Vagina (tissue), 2 donors: Measurements from ENCODE around the gene BRICD5.

Source experiments
- POLR2A ChIP-seq, 2 donors: fragments of 450-650 bp; IDR thresholded peaks; one replicate each; pipeline ENCODE4 v1.6.1; 2017; ENCODE audit warnings: antibody characterized with exemption in 2 of 2, mild to moderate bottlenecking in 2 of 2, moderate library complexity in 2 of 2
- POLR2AphosphoS5 ChIP-seq, 2 donors: sonication (generic); formaldehyde crosslinking; IDR thresholded peaks; one replicate each; pipeline ENCODE4 v1.9.0; 2017; ENCODE audit warnings: antibody characterized with exemption in 2 of 2, mild to moderate bottlenecking in 2 of 2, low read depth in 1 of 2; ENCODE audit not compliant: insufficient read depth in 1 of 2
- TF ChIP-seq, protein P1 (sequence below), 3 experiments: fragments of 450-650 bp in 2 of 3; fragments of 200-600 bp in 1 of 3; sonication (generic) in 1 of 3; IDR thresholded peaks; one replicate each; pipeline ENCODE4 v1.5.1; 2017 to 2019; ENCODE audit warnings: antibody characterized with exemption in 3 of 3, mild to moderate bottlenecking in 2 of 3, moderate library complexity in 2 of 3

DNA sequence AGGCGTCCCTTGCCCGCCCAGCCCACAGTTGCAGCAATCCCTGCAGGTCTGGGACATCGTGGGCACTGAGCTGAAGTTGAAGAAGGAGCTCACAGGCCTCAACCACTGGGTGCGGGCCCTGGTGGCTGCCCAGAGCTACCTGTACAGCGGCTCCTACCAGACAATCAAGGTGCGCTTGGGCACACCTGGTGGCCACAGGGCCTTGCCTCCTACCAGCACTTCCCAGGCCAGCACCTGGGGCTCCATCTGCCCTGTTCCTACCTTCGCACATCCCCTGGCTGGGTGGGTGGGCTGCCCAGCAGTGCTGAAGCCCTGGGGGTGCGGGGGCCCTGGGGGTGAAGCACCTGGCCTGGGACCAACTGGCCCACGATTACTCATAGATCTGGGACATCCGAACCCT lies 35.2 kb downstream of the BRICD5 start:
- TF ChIP-seq, protein P1, sequence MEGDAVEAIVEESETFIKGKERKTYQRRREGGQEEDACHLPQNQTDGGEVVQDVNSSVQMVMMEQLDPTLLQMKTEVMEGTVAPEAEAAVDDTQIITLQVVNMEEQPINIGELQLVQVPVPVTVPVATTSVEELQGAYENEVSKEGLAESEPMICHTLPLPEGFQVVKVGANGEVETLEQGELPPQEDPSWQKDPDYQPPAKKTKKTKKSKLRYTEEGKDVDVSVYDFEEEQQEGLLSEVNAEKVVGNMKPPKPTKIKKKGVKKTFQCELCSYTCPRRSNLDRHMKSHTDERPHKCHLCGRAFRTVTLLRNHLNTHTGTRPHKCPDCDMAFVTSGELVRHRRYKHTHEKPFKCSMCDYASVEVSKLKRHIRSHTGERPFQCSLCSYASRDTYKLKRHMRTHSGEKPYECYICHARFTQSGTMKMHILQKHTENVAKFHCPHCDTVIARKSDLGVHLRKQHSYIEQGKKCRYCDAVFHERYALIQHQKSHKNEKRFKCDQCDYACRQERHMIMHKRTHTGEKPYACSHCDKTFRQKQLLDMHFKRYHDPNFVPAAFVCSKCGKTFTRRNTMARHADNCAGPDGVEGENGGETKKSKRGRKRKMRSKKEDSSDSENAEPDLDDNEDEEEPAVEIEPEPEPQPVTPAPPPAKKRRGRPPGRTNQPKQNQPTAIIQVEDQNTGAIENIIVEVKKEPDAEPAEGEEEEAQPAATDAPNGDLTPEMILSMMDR (IDR thresholded peaks at IDR 0.05) = no peak
- TF ChIP-seq POLR2A (IDR thresholded peaks at IDR 0.05) (no peak), POLR2AphosphoS5 (IDR thresholded peaks at IDR 0.05; ENCODE audit: insufficient read depth in 1 of 2, low read depth in 1 of 2) (no peak)
